ENCODE results near the gene AP1G2. TPM values are rescaled to one million over a fixed set of nuclear protein-coding genes. Genes with fewer than 3 reads are reported as not detected.

AP1G2 gene
- total and polyA plus RNA-seq, 2 of the 4 experiments (the other 2 are of a cell fraction): 2.9 to 19.2 TPM

- POLR2A ChIA-PET (ENCODE audit: unreplicated experiment): no interaction called here
Measured at GRCh38 chr14:23546450-23547035, 21.0 kb downstream of the AP1G2 start.

More at GRCh38 chr14:23546450-23547035, 21.0 kb downstream of the AP1G2 start:
- Histone ChIP-seq H3K4ac (ENCODE audit: low read depth, low read length) (no peak overlapping the region), H3K79me1 (ENCODE audit: low read depth in 1 of 2, low read length in 2 of 2) (no peaks in the 10 kb centered on the region), H3K9ac (ENCODE audit: low read depth, low read length) (no peak overlapping the region), H3K9me3 (ENCODE audit: control insufficient read depth, insufficient read depth, low read length) (no peaks in the 10 kb centered on the region), H3K4me1 (ENCODE audit: control insufficient read depth, insufficient read depth, low read length) (peaks cover 9% of the 10 kb centered on the region), H3K18ac (ENCODE audit: low read depth, low read length) (no peak overlapping the region), H4K20me1 (ENCODE audit: insufficient read depth, low read length) (no peaks in the 10 kb centered on the region), H2AFZ (replicated peaks; ENCODE audit: low read length, poor library complexity) (no peak overlapping the region), H3K23ac (ENCODE audit: low read depth, low read length) (no peak overlapping the region), H4K91ac (ENCODE audit: insufficient read depth, low read depth, low read length) (no peak overlapping the region), H2AK9ac (replicated peaks; ENCODE audit: low read depth, low read length, poor library complexity) (no peak overlapping the region), H2AK5ac (ENCODE audit: low read depth, low read length) (no peak overlapping the region), H3K9me1 (ENCODE audit: insufficient read depth, low read length) (peaks cover 8% of the 10 kb centered on the region), H2BK120ac (ENCODE audit: low read depth, low read length) (no peak overlapping the region), H3K27me3 (ENCODE audit: control insufficient read depth, insufficient read depth, low read length) (no peaks in the 10 kb centered on the region; the same call in 1 of the 2 replicates), H2BK20ac (ENCODE audit: low read depth, low read length) (no peak overlapping the region), H3K4me3 (ENCODE audit: insufficient read depth, low read depth, low read length) (no peak overlapping the region), H4K5ac (ENCODE audit: low read depth, low read length) (no peak overlapping the region), H3K27ac (ENCODE audit: insufficient read depth, low read length) (no peak overlapping the region), H3K14ac (replicated peaks; ENCODE audit: low read depth, low read length) (no peak overlapping the region), H2BK15ac (ENCODE audit: low read depth, low read length) (no peak overlapping the region), H4K8ac (ENCODE audit: low read depth in 2 of 2, low read length in 2 of 2) (no peak overlapping the region), H3K36me3 (ENCODE audit: control insufficient read depth, insufficient read depth, low read length) (no peaks in the 10 kb centered on the region), H2BK5ac (ENCODE audit: low read depth, low read length, poor library complexity, severe bottlenecking) (no peak overlapping the region), H3K4me2 (ENCODE audit: low read depth, low read length) (no peak overlapping the region), H3K56ac (ENCODE audit: extremely low read depth, insufficient read depth, low read length) (no peak overlapping the region)
- no peak for ATAC-seq (ENCODE audit: low read depth)
- TF ChIP-seq, protein P1, sequence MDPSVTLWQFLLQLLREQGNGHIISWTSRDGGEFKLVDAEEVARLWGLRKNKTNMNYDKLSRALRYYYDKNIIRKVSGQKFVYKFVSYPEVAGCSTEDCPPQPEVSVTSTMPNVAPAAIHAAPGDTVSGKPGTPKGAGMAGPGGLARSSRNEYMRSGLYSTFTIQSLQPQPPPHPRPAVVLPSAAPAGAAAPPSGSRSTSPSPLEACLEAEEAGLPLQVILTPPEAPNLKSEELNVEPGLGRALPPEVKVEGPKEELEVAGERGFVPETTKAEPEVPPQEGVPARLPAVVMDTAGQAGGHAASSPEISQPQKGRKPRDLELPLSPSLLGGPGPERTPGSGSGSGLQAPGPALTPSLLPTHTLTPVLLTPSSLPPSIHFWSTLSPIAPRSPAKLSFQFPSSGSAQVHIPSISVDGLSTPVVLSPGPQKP (IDR thresholded peaks at IDR 0.05; ENCODE audit: borderline replicate concordance, low read depth, low read length): no peak
- TF ChIP-seq NFE2L2 (IDR thresholded peaks at IDR 0.05; ENCODE audit: low read depth, low read length) (no peak), CHD1 (IDR thresholded peaks at IDR 0.05; ENCODE audit: low read depth, low read length) (no peak), FOS (IDR thresholded peaks at IDR 0.05; ENCODE audit: low read depth, low read length) (no peak), MAFK (IDR thresholded peaks at IDR 0.05; ENCODE audit: low read depth, low read length) (no peak), RFX5 (IDR thresholded peaks at IDR 0.05; ENCODE audit: low read depth, low read length) (no peak), SMC3 (IDR thresholded peaks at IDR 0.05; ENCODE audit: low read depth, low read length) (no peak)
- TF ChIP-seq, protein P2, sequence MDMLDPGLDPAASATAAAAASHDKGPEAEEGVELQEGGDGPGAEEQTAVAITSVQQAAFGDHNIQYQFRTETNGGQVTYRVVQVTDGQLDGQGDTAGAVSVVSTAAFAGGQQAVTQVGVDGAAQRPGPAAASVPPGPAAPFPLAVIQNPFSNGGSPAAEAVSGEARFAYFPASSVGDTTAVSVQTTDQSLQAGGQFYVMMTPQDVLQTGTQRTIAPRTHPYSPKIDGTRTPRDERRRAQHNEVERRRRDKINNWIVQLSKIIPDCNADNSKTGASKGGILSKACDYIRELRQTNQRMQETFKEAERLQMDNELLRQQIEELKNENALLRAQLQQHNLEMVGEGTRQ (IDR thresholded peaks at IDR 0.05; ENCODE audit: low read depth, low read length): no peak
- CTCF ChIA-PET: interaction anchor here (0.7 kb wide), 1 partner anchor 68 kb away, joined by 5 read pairs; no protein-coding TSS in a partner anchor
- in situ Hi-C loops (cut with MboI; ENCODE audit: low sequenced_read_pairs): no loop called here
- 75% methylated on average over 5 of the region's 10 CpGs; no CpG with 5 or more reads in 1 of the 2 experiments for WGBS, 2 experiments (ENCODE audit: extremely low coverage in 2 of 2, insufficient read length in 1 of 2)
- intact Hi-C loops (cut with micrococcal nuclease): no loop called here
- no peak for DNase-seq
- BruUV-seq (replicated peaks): no TSS peak
- dilution Hi-C loops (cut with HindIII; ENCODE audit: low sequenced_read_pairs, unreplicated experiment): no loop called here

Measured in IMR-90 (cell line).